Liver (tissue), 9 donors: ENCODE data around the gene METTL6. TPM values are rescaled to one million over a fixed set of nuclear protein-coding genes. Genes with fewer than 3 reads are reported as not detected.
A peak's percentile ranks its signal among the peaks of the same experiment; 100 is the strongest.
"Not testable (repeated sequence)": the region's sequence is repeated elsewhere in the genome, so short reads cannot be mapped to it uniquely, and the experiment has no call there.

Experiments
- DNase-seq: peaks from one replicate; pipeline ENCODE4 v3.0.0-alpha.2; 2017; ENCODE audit warnings: low spot score
- H3K27ac ChIP-seq, 2 donors: one replicate each; pipeline ENCODE4 v1.7.0; 2013; ENCODE audit warnings: inconsistent platforms in 2 of 2, low read length in 2 of 2, control low read depth in 1 of 2, low read depth in 1 of 2, mild to moderate bottlenecking in 1 of 2
- H3K27me3 ChIP-seq, 4 donors: one replicate each; pipeline versions ENCODE4 v1.6.1 to v1.7.0; 2013; ENCODE audit warnings: low read length in 3 of 4, inconsistent platforms in 1 of 4, mild to moderate bottlenecking in 1 of 4, moderate library complexity in 1 of 4; ENCODE audit not compliant: control insufficient read depth in 4 of 4, insufficient read depth in 4 of 4
- H3K36me3 ChIP-seq, 4 donors: one replicate each; pipeline versions ENCODE4 v1.6.1 to v1.7.0; 2013; ENCODE audit warnings: low read length in 3 of 4, mild to moderate bottlenecking in 3 of 4, low read depth in 1 of 4, moderate library complexity in 1 of 4; ENCODE audit not compliant: control insufficient read depth in 4 of 4, insufficient read depth in 3 of 4
- H3K4me1 ChIP-seq, 4 donors: one replicate each; pipeline versions ENCODE4 v1.6.1 to v1.7.0; 2013; ENCODE audit warnings: low read length in 3 of 4, mild to moderate bottlenecking in 3 of 4, moderate library complexity in 1 of 4; ENCODE audit not compliant: control insufficient read depth in 4 of 4, insufficient read depth in 4 of 4
- H3K4me3 ChIP-seq, 3 donors: one replicate each; pipeline versions ENCODE4 v1.6.1 to v1.7.0; 2013; ENCODE audit warnings: low read length in 3 of 3, control low read depth in 1 of 3, low read depth in 1 of 3, mild to moderate bottlenecking in 1 of 3
- H3K9ac ChIP-seq, 2 donors: one replicate each; pipeline ENCODE4 v1.7.0; 2013; ENCODE audit warnings: low read length in 2 of 2, mild to moderate bottlenecking in 2 of 2, moderate library complexity in 2 of 2, control low read depth in 1 of 2, low read depth in 1 of 2
- H3K9me3 ChIP-seq, 4 donors: one replicate each; pipeline versions ENCODE4 v1.6.1 to v1.7.0; 2013; ENCODE audit warnings: low read length in 3 of 4; ENCODE audit not compliant: control insufficient read depth in 4 of 4
- EGR1 ChIP-seq, 2 donors: IDR thresholded peaks; 2 replicates each; pipeline ENCODE4 v1.6.1; 2016 to 2018; ENCODE audit warnings: antibody characterized with exemption in 2 of 2, low read depth in 2 of 2
- FOXA1 ChIP-seq: IDR thresholded peaks from 2 replicates; pipeline ENCODE4 v1.6.1; 2016; ENCODE audit warnings: antibody characterized with exemption
- FOXA2 ChIP-seq: IDR thresholded peaks from 2 replicates; pipeline ENCODE4 v1.6.1; 2016; ENCODE audit warnings: antibody characterized with exemption
- GABPA ChIP-seq, 2 donors: IDR thresholded peaks in 1 of 2; conservative IDR thresholded peaks in 1 of 2; 2 replicates each; pipeline ENCODE4 v1.6.1; 2016; ENCODE audit warnings: antibody characterized with exemption in 2 of 2, mild to moderate bottlenecking in 1 of 2, moderate library complexity in 1 of 2
- HNF4A ChIP-seq, 2 donors: conservative IDR thresholded peaks; 2 replicates each; pipeline ENCODE4 v1.6.1; 2016; ENCODE audit warnings: antibody characterized with exemption in 2 of 2, mild to moderate bottlenecking in 2 of 2
- HNF4G ChIP-seq: IDR thresholded peaks from 2 replicates; pipeline ENCODE4 v1.6.1; 2016; ENCODE audit warnings: antibody characterized with exemption
- JUND ChIP-seq, 2 donors: IDR thresholded peaks; 2 replicates each; pipeline ENCODE4 v1.6.1; 2016; ENCODE audit warnings: antibody characterized with exemption in 2 of 2
- NR2F2 ChIP-seq: IDR thresholded peaks from 2 replicates; pipeline ENCODE4 v1.6.1; 2016; ENCODE audit warnings: antibody characterized with exemption
- RAD21 ChIP-seq, 2 donors: IDR thresholded peaks; 2 replicates each; pipeline ENCODE4 v1.6.1; 2016; ENCODE audit warnings: antibody characterized with exemption in 2 of 2, mild to moderate bottlenecking in 2 of 2
- RXRA ChIP-seq, 2 donors: IDR thresholded peaks; 2 replicates each; pipeline ENCODE4 v1.6.1; 2017 to 2018; ENCODE audit warnings: antibody characterized with exemption in 2 of 2, mild to moderate bottlenecking in 1 of 2
- SP1 ChIP-seq: IDR thresholded peaks from 2 replicates; pipeline ENCODE4 v1.6.1; 2018; ENCODE audit warnings: antibody characterized with exemption, mild to moderate bottlenecking
- TAF1 ChIP-seq: conservative IDR thresholded peaks from 2 replicates; pipeline ENCODE4 v1.6.1; 2016; ENCODE audit warnings: antibody characterized with exemption, mild to moderate bottlenecking
- YY1 ChIP-seq: IDR thresholded peaks from 2 replicates; pipeline ENCODE4 v1.6.1; 2016; ENCODE audit warnings: antibody characterized with exemption, mild to moderate bottlenecking
- WGBS: extraction: QIAGEN DNeasy Blood & Tissue Kit; methylation state at CpG from one replicate; pipeline ENCODE4 v1.1.7; 2013; 5-methylcytosine and 5-hydroxymethylcytosine counted together
- polyA plus RNA-seq, 2 donors: library from polyadenylated mRNA; stranded (reverse) in 1 of 2; unstranded in 1 of 2; fragments of 200-250 nt in 1 of 2; fragments of >200 nt in 1 of 2; fragmentation: Nextera tagmentation in 1 of 2; extraction: Ambion mirVana in 1 of 2; gene quantifications; one replicate each; pipeline versions ENCODE4 v1.2.1 to v1.2.3, GENCODE V29; 2013 to 2015
- total RNA-seq, 2 donors: library from RNA; depleted of rRNA; stranded (reverse); fragments of >200 nt; gene quantifications; one replicate each; pipeline ENCODE4 v1.2.3, GENCODE V29; 2014
- TF ChIP-seq, protein P1 (sequence below): IDR thresholded peaks from 2 replicates; pipeline ENCODE4 v1.6.1; 2016; ENCODE audit warnings: antibody characterized with exemption
- TF ChIP-seq, protein P2 (sequence below): IDR thresholded peaks from 2 replicates; pipeline ENCODE4 v1.6.1; 2016; ENCODE audit warnings: antibody characterized with exemption
- TF ChIP-seq, protein P3 (sequence below): IDR thresholded peaks from 2 replicates; pipeline ENCODE4 v1.6.1; 2016; ENCODE audit warnings: antibody characterized with exemption, mild to moderate bottlenecking
- TF ChIP-seq, protein P4 (sequence below): IDR thresholded peaks from 2 replicates; pipeline ENCODE4 v1.6.1; 2016; ENCODE audit warnings: antibody characterized with exemption
- TF ChIP-seq, protein P5 (sequence below): fragments of 150-350 bp; IDR thresholded peaks from 2 replicates; pipeline ENCODE4 v1.5.1; 2017; ENCODE audit warnings: improper control_type of control experiment, low read depth, low read length; ENCODE audit not compliant: missing input control
- donor health status: healthy.
- donor health status: healthy.
- donor health status: healthy.
- donor health status: healthy.
- donor health status: healthy.

Gene METTL6
- total and polyA plus RNA-seq, 4 donors, result 2.0 to 9.1 (median 5.9) TPM

DNA sequence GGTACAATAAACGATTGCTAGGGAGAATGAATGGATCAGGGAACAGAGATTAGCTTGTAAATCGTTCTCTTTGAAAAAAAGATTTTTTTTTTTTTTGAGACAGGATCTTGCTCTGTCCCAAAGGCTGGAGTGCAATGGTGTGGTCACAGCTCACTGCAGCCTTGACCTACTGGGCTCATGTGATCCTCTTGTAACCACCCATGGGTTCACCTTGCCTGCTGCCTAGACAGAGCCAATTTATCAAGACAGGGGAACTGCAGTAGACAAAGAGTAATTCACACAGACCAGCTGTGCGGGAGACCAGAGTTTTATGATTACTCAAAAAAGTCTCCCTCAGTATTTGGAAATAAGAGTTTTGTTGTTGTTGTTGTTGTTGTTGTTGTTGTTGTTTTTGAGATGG, 39.6 kb downstream of the METTL6 start:
- peak overlapping the region in 1 of 2 donors; percentile 50 for H3K27ac ChIP-seq
- H3K4me1 ChIP-seq, result peaks cover 1 to 25% (median 12%) of the 10 kb centered on the region in 4 donors
- H3K9me3 ChIP-seq, result no peaks in the 10 kb centered on the region
- no peak overlapping the region for H3K4me3 ChIP-seq
- no peaks in the 10 kb centered on the region for H3K27me3 ChIP-seq
- H3K9ac ChIP-seq, result no peak overlapping the region
- WGBS, result 85% methylated on average over 3 of the region's 3 CpGs
- H3K36me3 ChIP-seq, result no peaks in the 10 kb centered on the region
- no peak for DNase-seq
- TF ChIP-seq, protein P1, sequence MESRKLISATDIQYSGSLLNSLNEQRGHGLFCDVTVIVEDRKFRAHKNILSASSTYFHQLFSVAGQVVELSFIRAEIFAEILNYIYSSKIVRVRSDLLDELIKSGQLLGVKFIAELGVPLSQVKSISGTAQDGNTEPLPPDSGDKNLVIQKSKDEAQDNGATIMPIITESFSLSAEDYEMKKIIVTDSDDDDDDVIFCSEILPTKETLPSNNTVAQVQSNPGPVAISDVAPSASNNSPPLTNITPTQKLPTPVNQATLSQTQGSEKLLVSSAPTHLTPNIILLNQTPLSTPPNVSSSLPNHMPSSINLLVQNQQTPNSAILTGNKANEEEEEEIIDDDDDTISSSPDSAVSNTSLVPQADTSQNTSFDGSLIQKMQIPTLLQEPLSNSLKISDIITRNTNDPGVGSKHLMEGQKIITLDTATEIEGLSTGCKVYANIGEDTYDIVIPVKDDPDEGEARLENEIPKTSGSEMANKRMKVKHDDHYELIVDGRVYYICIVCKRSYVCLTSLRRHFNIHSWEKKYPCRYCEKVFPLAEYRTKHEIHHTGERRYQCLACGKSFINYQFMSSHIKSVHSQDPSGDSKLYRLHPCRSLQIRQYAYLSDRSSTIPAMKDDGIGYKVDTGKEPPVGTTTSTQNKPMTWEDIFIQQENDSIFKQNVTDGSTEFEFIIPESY, result no peak
- TF ChIP-seq, protein P2, sequence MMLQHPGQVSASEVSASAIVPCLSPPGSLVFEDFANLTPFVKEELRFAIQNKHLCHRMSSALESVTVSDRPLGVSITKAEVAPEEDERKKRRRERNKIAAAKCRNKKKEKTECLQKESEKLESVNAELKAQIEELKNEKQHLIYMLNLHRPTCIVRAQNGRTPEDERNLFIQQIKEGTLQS, result no peak
- TF ChIP-seq SP1 (no peak), TAF1 (no peak), FOXA2 (no peak), HNF4A (conservative IDR thresholded peaks at IDR 0.05) (no peak), GABPA (IDR thresholded peaks at IDR 0.05 in 1 of 2, conservative IDR thresholded peaks at IDR 0.05 in 1 of 2) (no peak), YY1 (no peak), HNF4G (no peak), EGR1 (IDR thresholded peaks at IDR 0.05; ENCODE audit: low read depth in 2 of 2) (no peak), JUND (IDR thresholded peaks at IDR 0.05) (no peak), FOXA1 (no peak), NR2F2 (no peak)
- TF ChIP-seq, protein P3, sequence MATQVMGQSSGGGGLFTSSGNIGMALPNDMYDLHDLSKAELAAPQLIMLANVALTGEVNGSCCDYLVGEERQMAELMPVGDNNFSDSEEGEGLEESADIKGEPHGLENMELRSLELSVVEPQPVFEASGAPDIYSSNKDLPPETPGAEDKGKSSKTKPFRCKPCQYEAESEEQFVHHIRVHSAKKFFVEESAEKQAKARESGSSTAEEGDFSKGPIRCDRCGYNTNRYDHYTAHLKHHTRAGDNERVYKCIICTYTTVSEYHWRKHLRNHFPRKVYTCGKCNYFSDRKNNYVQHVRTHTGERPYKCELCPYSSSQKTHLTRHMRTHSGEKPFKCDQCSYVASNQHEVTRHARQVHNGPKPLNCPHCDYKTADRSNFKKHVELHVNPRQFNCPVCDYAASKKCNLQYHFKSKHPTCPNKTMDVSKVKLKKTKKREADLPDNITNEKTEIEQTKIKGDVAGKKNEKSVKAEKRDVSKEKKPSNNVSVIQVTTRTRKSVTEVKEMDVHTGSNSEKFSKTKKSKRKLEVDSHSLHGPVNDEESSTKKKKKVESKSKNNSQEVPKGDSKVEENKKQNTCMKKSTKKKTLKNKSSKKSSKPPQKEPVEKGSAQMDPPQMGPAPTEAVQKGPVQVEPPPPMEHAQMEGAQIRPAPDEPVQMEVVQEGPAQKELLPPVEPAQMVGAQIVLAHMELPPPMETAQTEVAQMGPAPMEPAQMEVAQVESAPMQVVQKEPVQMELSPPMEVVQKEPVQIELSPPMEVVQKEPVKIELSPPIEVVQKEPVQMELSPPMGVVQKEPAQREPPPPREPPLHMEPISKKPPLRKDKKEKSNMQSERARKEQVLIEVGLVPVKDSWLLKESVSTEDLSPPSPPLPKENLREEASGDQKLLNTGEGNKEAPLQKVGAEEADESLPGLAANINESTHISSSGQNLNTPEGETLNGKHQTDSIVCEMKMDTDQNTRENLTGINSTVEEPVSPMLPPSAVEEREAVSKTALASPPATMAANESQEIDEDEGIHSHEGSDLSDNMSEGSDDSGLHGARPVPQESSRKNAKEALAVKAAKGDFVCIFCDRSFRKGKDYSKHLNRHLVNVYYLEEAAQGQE, result no peak
- TF ChIP-seq, protein P4, sequence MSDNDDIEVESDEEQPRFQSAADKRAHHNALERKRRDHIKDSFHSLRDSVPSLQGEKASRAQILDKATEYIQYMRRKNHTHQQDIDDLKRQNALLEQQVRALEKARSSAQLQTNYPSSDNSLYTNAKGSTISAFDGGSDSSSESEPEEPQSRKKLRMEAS, result no peak
- TF ChIP-seq, protein P5, sequence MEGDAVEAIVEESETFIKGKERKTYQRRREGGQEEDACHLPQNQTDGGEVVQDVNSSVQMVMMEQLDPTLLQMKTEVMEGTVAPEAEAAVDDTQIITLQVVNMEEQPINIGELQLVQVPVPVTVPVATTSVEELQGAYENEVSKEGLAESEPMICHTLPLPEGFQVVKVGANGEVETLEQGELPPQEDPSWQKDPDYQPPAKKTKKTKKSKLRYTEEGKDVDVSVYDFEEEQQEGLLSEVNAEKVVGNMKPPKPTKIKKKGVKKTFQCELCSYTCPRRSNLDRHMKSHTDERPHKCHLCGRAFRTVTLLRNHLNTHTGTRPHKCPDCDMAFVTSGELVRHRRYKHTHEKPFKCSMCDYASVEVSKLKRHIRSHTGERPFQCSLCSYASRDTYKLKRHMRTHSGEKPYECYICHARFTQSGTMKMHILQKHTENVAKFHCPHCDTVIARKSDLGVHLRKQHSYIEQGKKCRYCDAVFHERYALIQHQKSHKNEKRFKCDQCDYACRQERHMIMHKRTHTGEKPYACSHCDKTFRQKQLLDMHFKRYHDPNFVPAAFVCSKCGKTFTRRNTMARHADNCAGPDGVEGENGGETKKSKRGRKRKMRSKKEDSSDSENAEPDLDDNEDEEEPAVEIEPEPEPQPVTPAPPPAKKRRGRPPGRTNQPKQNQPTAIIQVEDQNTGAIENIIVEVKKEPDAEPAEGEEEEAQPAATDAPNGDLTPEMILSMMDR, result no peak

DNA sequence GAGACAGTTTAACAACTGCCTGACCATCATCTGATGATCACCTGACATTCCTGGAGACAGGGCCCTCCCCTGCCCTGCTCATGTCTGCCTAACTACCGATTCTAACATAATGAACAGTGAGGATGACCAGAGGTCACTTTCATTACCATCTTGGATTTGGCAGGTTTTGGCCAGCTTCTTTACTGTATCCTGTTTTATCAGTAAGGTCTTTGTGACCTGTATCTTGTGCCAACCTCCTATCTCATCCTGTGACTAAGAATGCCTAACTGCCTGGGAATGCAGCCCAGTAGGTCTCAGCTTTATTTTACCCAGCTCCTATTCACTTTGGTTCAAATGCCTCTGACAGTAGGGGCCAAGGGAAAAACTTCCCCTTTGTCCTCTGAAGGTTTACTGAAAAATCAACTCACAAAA, 40.2 kb downstream of the METTL6 start:
- Histone ChIP-seq H3K4me1 (peaks cover 1 to 25% (median 12%) of the 10 kb centered on the region in 4 donors), H3K4me3 (no peak overlapping the region), H3K27me3 (no peaks in the 10 kb centered on the region), H3K27ac (peak overlapping the region in 1 of 2 donors; percentile 50), H3K9ac (no peak overlapping the region), H3K9me3 (no peaks in the 10 kb centered on the region), H3K36me3 (no peaks in the 10 kb centered on the region)
- no peak for DNase-seq
- WGBS, result 28% methylated on average over 1 of the region's 1 CpG
- TF ChIP-seq RAD21 (IDR thresholded peaks at IDR 0.05) (no peak), FOXA2 (no peak), HNF4A (conservative IDR thresholded peaks at IDR 0.05) (peak in 1 of 2 donors; percentile 3), HNF4G (no peak), RXRA (IDR thresholded peaks at IDR 0.05) (peak in 1 of 2 donors; percentile 13), YY1 (no peak), GABPA (IDR thresholded peaks at IDR 0.05 in 1 of 2, conservative IDR thresholded peaks at IDR 0.05 in 1 of 2) (no peak)
- TF ChIP-seq, protein P5, result no peak

DNA sequence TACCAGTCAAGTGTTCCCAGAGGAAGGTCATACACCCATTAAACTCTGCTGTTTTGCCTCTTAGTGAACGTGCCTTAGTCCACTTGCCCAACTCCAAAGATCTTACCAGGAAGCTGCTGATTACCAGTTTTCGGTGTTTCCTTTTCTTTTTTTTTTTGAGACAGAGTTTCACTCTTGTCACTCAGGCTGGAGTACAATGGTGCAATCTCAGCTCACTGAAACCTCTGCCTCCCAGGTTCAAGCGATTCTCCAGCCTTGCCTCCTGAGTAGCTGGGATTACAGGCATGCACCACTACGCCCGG, 40.7 kb downstream of the METTL6 start:
- not testable (repeated sequence) for H3K27me3 ChIP-seq, H3K36me3 ChIP-seq, H3K9ac ChIP-seq, H3K9me3 ChIP-seq, DNase-seq, H3K4me3 ChIP-seq
- 87% methylated on average over 5 of the region's 5 CpGs for WGBS
- peak overlapping the region in 1 of 2 donors; percentile 18 for H3K27ac ChIP-seq
- H3K4me1 ChIP-seq, result peaks cover 1 to 25% (median 12%) of the 10 kb centered on the region in 4 donors
